K562 (cell line): ENCODE results near the gene EIF3I. TPM values are rescaled to one million over a fixed set of nuclear protein-coding genes. Genes with fewer than 3 reads are reported as not detected.

Source experiments
- GATAD2A ChIP-seq: fragments of 450-650 bp; IDR thresholded peaks from 2 replicates; pipeline ENCODE4 v1.6.1; 2017
- HMG20A ChIP-seq: fragments of 450-650 bp; formaldehyde crosslinking; conservative IDR thresholded peaks from 2 replicates; pipeline ENCODE4 v1.4.0; 2020; ENCODE audit warnings: mild to moderate bottlenecking, mixed read lengths
- MLLT1 ChIP-seq, 2 experiments: fragments of 450-650 bp; IDR thresholded peaks; 2 replicates each; pipeline ENCODE4 v1.6.1; 2016
- SIN3B ChIP-seq: fragments of 450-650 bp; IDR thresholded peaks from 2 replicates; pipeline ENCODE4 v1.6.1; 2017; ENCODE audit warnings: low read depth, mild to moderate bottlenecking, moderate library complexity
- TEAD2 ChIP-seq: fragments of 450-650 bp; IDR thresholded peaks from 2 replicates; pipeline ENCODE4 v1.6.1; 2016; ENCODE audit warnings: missing genetic modification characterization, control low read depth, missing compliant biosample characterization
- THRB ChIP-seq: fragments of 450-650 bp; formaldehyde crosslinking; conservative IDR thresholded peaks from 2 replicates; pipeline ENCODE4 v1.4.0; 2022; ENCODE audit warnings: mild to moderate bottlenecking, missing genetic modification characterization
- YBX1 ChIP-seq: fragments of 450-650 bp; IDR thresholded peaks from 2 replicates; pipeline ENCODE4 v1.7.1; 2016; ENCODE audit warnings: mild to moderate bottlenecking
- ZBTB2 ChIP-seq: fragments of 450-650 bp; IDR thresholded peaks from 2 replicates; pipeline ENCODE4 v1.6.1; 2016; ENCODE audit warnings: antibody characterized with exemption
- ZBTB26 ChIP-seq: fragments of 450-650 bp; formaldehyde crosslinking; IDR thresholded peaks from 2 replicates; pipeline ENCODE4 v1.4.0; 2022; ENCODE audit warnings: missing genetic modification characterization
- ZNF253 ChIP-seq: fragments of 250-450 bp; sonication (Bioruptor Pico); conservative IDR thresholded peaks from 2 replicates; pipeline ENCODE4 v1.6.1; 2021; ENCODE audit warnings: mild to moderate bottlenecking
- ZNF518B ChIP-seq: fragments of 250-450 bp; sonication (Bioruptor Pico); IDR thresholded peaks from 2 replicates; pipeline ENCODE4 v1.5.0; 2021; ENCODE audit warnings: mild to moderate bottlenecking, moderate library complexity
- polyA plus RNA-seq, 8 experiments: library from polyadenylated mRNA; depleted of rRNA in 4 of 8; stranded (reverse) in 5 of 8; unstranded in 3 of 8; fragments of >200 nt; fragmentation: Nextera tagmentation in 2 of 8; fragmentation: Illumina TruSeq in 1 of 8; extraction: Ambion mirVana in 2 of 8; extraction: Trizol in 1 of 8; gene quantifications; 2 replicates each; pipeline versions ENCODE4 v1.2.1 to v1.2.3, GENCODE V29; 2011 to 2014; ENCODE audit warnings: inconsistent platforms in 1 of 8, missing spikeins in 1 of 8
- total RNA-seq, 7 experiments: library from RNA; depleted of rRNA in 6 of 7; stranded (reverse); fragments of >200 nt in 6 of 7; fragmentation: Illumina TruSeq in 2 of 7; extraction: Trizol in 2 of 7; gene quantifications; 2 replicates each; pipeline versions ENCODE4 v1.2.1 to v1.2.3, GENCODE V29; 2011 to 2021; ENCODE audit warnings: low replicate concordance in 1 of 7
- TF ChIP-seq, protein P1 (sequence below): sonication (generic); formaldehyde crosslinking; IDR thresholded peaks from 2 replicates; pipeline ENCODE4 v1.8.0; 2022; ENCODE audit warnings: mild to moderate bottlenecking, missing genetic modification reagents
- TF ChIP-seq, protein P2 (sequence below): sonication (generic); formaldehyde crosslinking; IDR thresholded peaks from 2 replicates; pipeline ENCODE4 v1.9.0; 2022; ENCODE audit warnings: mild to moderate bottlenecking, missing genetic modification reagents

EIF3I gene
- total and polyA plus RNA-seq, 9 of the 15 experiments (the other 6 are each of a cell fraction or from before 2014, with no cell fraction given), result 414 to 1,526 (median 635) TPM

- TF ChIP-seq, protein P1, sequence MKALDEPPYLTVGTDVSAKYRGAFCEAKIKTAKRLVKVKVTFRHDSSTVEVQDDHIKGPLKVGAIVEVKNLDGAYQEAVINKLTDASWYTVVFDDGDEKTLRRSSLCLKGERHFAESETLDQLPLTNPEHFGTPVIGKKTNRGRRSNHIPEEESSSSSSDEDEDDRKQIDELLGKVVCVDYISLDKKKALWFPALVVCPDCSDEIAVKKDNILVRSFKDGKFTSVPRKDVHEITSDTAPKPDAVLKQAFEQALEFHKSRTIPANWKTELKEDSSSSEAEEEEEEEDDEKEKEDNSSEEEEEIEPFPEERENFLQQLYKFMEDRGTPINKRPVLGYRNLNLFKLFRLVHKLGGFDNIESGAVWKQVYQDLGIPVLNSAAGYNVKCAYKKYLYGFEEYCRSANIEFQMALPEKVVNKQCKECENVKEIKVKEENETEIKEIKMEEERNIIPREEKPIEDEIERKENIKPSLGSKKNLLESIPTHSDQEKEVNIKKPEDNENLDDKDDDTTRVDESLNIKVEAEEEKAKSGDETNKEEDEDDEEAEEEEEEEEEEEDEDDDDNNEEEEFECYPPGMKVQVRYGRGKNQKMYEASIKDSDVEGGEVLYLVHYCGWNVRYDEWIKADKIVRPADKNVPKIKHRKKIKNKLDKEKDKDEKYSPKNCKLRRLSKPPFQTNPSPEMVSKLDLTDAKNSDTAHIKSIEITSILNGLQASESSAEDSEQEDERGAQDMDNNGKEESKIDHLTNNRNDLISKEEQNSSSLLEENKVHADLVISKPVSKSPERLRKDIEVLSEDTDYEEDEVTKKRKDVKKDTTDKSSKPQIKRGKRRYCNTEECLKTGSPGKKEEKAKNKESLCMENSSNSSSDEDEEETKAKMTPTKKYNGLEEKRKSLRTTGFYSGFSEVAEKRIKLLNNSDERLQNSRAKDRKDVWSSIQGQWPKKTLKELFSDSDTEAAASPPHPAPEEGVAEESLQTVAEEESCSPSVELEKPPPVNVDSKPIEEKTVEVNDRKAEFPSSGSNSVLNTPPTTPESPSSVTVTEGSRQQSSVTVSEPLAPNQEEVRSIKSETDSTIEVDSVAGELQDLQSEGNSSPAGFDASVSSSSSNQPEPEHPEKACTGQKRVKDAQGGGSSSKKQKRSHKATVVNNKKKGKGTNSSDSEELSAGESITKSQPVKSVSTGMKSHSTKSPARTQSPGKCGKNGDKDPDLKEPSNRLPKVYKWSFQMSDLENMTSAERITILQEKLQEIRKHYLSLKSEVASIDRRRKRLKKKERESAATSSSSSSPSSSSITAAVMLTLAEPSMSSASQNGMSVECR (CRISPR knock-in tag), result no peak
- TF ChIP-seq GATAD2A, result 0 out of 2 replicates have a peak, but pooled peaks have one; percentile 24
- 0 out of 4 replicates have a peak, but pooled peaks of 1 of the 2 experiments have one; percentile 21 for TF ChIP-seq MLLT1 (IDR thresholded peaks at IDR 0.05)
- TF ChIP-seq ZNF253 (CRISPR knock-in tag), result no peak
- TF ChIP-seq SIN3B, result no peak
- TF ChIP-seq ZBTB2, result peak; percentile 50; the same call in 1 of the 2 replicates
- 0 out of 2 replicates have a peak, but pooled peaks have one; percentile 64 for TF ChIP-seq YBX1
- no peak for TF ChIP-seq ZNF518B (CRISPR knock-in tag)
- TF ChIP-seq THRB, result 0 out of 2 replicates have a peak, but pooled peaks have one; percentile 73
- TF ChIP-seq TEAD2 (tag), result no peak
- TF ChIP-seq, protein P2, sequence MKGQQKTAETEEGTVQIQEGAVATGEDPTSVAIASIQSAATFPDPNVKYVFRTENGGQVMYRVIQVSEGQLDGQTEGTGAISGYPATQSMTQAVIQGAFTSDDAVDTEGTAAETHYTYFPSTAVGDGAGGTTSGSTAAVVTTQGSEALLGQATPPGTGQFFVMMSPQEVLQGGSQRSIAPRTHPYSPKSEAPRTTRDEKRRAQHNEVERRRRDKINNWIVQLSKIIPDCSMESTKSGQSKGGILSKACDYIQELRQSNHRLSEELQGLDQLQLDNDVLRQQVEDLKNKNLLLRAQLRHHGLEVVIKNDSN, result no peak
- TF ChIP-seq HMG20A, result no peak
- peak; percentile 74; the same call in 1 of the 2 replicates for TF ChIP-seq ZBTB26 (CRISPR knock-in tag)
Measured at GRCh38 chr1:32242341-32242851, 20.2 kb downstream of the EIF3I start (continued).
